Measurements from ENCODE around the gene FSTL4.
"Not testable (repeated sequence)": the region's sequence is repeated elsewhere in the genome, so short reads cannot be mapped to it uniquely, and the experiment has no call there.

Gene FSTL4

GRCh38 chr5:133195250-133195649 lies 417.1 kb downstream of the FSTL4 start:
- DNase-seq (no peak), ATAC-seq (no peak)
- H3K36me3 Mint-ChIP-seq (ENCODE audit: low read depth) = no peaks in the 10 kb centered on the region
- H3K9me3 Mint-ChIP-seq = no peaks in the 10 kb centered on the region
- H3K4me1 Mint-ChIP-seq = no peaks in the 10 kb centered on the region
- H3K27ac Mint-ChIP-seq = no peak overlapping the region
- no peak overlapping the region for H3K4me3 Mint-ChIP-seq
- peaks cover 3% of the 10 kb centered on the region for H3K27me3 Mint-ChIP-seq

GRCh38 chr5:133193794-133194193 lies 418.5 kb downstream of the FSTL4 start:
- H3K27ac Mint-ChIP-seq = no peak overlapping the region
- DNase-seq (no peak), ATAC-seq (no peak)
- H3K4me3 Mint-ChIP-seq = no peak overlapping the region
- H3K9me3 Mint-ChIP-seq = no peaks in the 10 kb centered on the region
- peaks cover 3% of the 10 kb centered on the region for H3K27me3 Mint-ChIP-seq
- no peaks in the 10 kb centered on the region for H3K4me1 Mint-ChIP-seq
- no peaks in the 10 kb centered on the region for H3K36me3 Mint-ChIP-seq (ENCODE audit: low read depth)

- no peak overlapping the region for H3K27ac Mint-ChIP-seq
- H3K9me3 Mint-ChIP-seq = no peaks in the 10 kb centered on the region
- no peak for DNase-seq
- no peak for ATAC-seq
- no peaks in the 10 kb centered on the region for H3K4me1 Mint-ChIP-seq
- H3K4me3 Mint-ChIP-seq = no peak overlapping the region
- no peaks in the 10 kb centered on the region for H3K36me3 Mint-ChIP-seq (ENCODE audit: low read depth)
- H3K27me3 Mint-ChIP-seq = peaks cover 3% of the 10 kb centered on the region
Measured at GRCh38 chr5:133192716-133193115, 419.6 kb downstream of the FSTL4 start.

GRCh38 chr5:133189881-133190280 lies 422.5 kb downstream of the FSTL4 start:
- no peaks in the 10 kb centered on the region for H3K4me1 Mint-ChIP-seq
- no peak for ATAC-seq
- DNase-seq = no peak
- no peak overlapping the region for H3K4me3 Mint-ChIP-seq
- no peaks in the 10 kb centered on the region for H3K27me3 Mint-ChIP-seq
- no peaks in the 10 kb centered on the region for H3K36me3 Mint-ChIP-seq (ENCODE audit: low read depth)
- H3K9me3 Mint-ChIP-seq = no peaks in the 10 kb centered on the region
- no peak overlapping the region for H3K27ac Mint-ChIP-seq

- Mint-ChIP-seq H3K27ac (no peak overlapping the region), H3K9me3 (peaks cover 3% of the 10 kb centered on the region), H3K27me3 (peaks cover 2% of the 10 kb centered on the region), H3K4me1 (no peaks in the 10 kb centered on the region), H3K4me3 (no peak overlapping the region), H3K36me3 (ENCODE audit: low read depth) (peaks cover 1% of the 10 kb centered on the region)
- ATAC-seq (no peak), DNase-seq (no peak)
Measured at GRCh38 chr5:133179405-133179804, 432.9 kb downstream of the FSTL4 start.

- not testable (repeated sequence) for H3K36me3 Mint-ChIP-seq (ENCODE audit: low read depth); H3K27ac Mint-ChIP-seq; ATAC-seq; H3K27me3 Mint-ChIP-seq
- Mint-ChIP-seq H3K4me3 (peak overlapping the region; percentile 16), H3K9me3 (peaks cover 11% of the 10 kb centered on the region), H3K4me1 (peaks cover 17% of the 10 kb centered on the region)
- peak; percentile 27 for DNase-seq
Measured at GRCh38 chr5:133170756-133171387, 441.5 kb downstream of the FSTL4 start.

GRCh38 chr5:133164759-133165158 lies 447.6 kb downstream of the FSTL4 start:
- H3K9me3 Mint-ChIP-seq = peaks cover 8% of the 10 kb centered on the region
- DNase-seq (no peak), ATAC-seq (no peak)
- H3K27ac Mint-ChIP-seq = no peak overlapping the region
- peaks cover 4% of the 10 kb centered on the region for H3K36me3 Mint-ChIP-seq (ENCODE audit: low read depth)
- H3K4me3 Mint-ChIP-seq = no peak overlapping the region
- H3K4me1 Mint-ChIP-seq = peaks cover 13% of the 10 kb centered on the region
- H3K27me3 Mint-ChIP-seq = no peaks in the 10 kb centered on the region

GRCh38 chr5:133163839-133164238 lies 448.5 kb downstream of the FSTL4 start:
- DNase-seq = no peak
- Mint-ChIP-seq H3K27me3 (no peaks in the 10 kb centered on the region), H3K27ac (no peak overlapping the region), H3K4me1 (peaks cover 12% of the 10 kb centered on the region), H3K36me3 (ENCODE audit: low read depth) (no peaks in the 10 kb centered on the region), H3K9me3 (peaks cover under 1% of the 10 kb centered on the region), H3K4me3 (no peak overlapping the region)
- no peak for ATAC-seq

- no peak overlapping the region for H3K4me3 Mint-ChIP-seq
- DNase-seq (no peak), ATAC-seq (no peak)
- no peak overlapping the region for H3K27ac Mint-ChIP-seq
- no peaks in the 10 kb centered on the region for H3K36me3 Mint-ChIP-seq (ENCODE audit: low read depth)
- peaks cover 8% of the 10 kb centered on the region for H3K4me1 Mint-ChIP-seq
- H3K9me3 Mint-ChIP-seq = no peaks in the 10 kb centered on the region
- H3K27me3 Mint-ChIP-seq = no peaks in the 10 kb centered on the region
Measured at GRCh38 chr5:133159543-133159942, 452.8 kb downstream of the FSTL4 start.

- Mint-ChIP-seq H3K27me3 (no peaks in the 10 kb centered on the region), H3K4me3 (no peak overlapping the region), H3K9me3 (no peaks in the 10 kb centered on the region), H3K27ac (no peak overlapping the region), H3K36me3 (ENCODE audit: low read depth) (no peaks in the 10 kb centered on the region), H3K4me1 (peaks cover 8% of the 10 kb centered on the region)
- no peak for DNase-seq
- ATAC-seq = no peak
Measured at GRCh38 chr5:133155326-133155969, 456.9 kb downstream of the FSTL4 start.

- Mint-ChIP-seq H3K27ac (no peak overlapping the region), H3K36me3 (ENCODE audit: low read depth) (no peaks in the 10 kb centered on the region), H3K4me1 (no peaks in the 10 kb centered on the region), H3K27me3 (no peaks in the 10 kb centered on the region), H3K4me3 (no peak overlapping the region), H3K9me3 (no peaks in the 10 kb centered on the region)
- DNase-seq (no peak), ATAC-seq (no peak)
Measured at GRCh38 chr5:133154274-133155075, 457.9 kb downstream of the FSTL4 start.

- H3K27ac Mint-ChIP-seq = no peak overlapping the region
- no peak for ATAC-seq
- H3K27me3 Mint-ChIP-seq = no peaks in the 10 kb centered on the region
- H3K36me3 Mint-ChIP-seq (ENCODE audit: low read depth) = no peaks in the 10 kb centered on the region
- no peak for DNase-seq
- no peak overlapping the region for H3K4me3 Mint-ChIP-seq
- H3K9me3 Mint-ChIP-seq = no peaks in the 10 kb centered on the region
- peaks cover 10% of the 10 kb centered on the region for H3K4me1 Mint-ChIP-seq
Measured at GRCh38 chr5:133150909-133151544, 461.3 kb downstream of the FSTL4 start.

- H3K27ac Mint-ChIP-seq = no peak overlapping the region
- H3K36me3 Mint-ChIP-seq (ENCODE audit: low read depth) = no peaks in the 10 kb centered on the region
- no peaks in the 10 kb centered on the region for H3K27me3 Mint-ChIP-seq
- no peak overlapping the region for H3K4me3 Mint-ChIP-seq
- no peak for ATAC-seq
- peaks cover 3% of the 10 kb centered on the region for H3K9me3 Mint-ChIP-seq
- H3K4me1 Mint-ChIP-seq = peaks cover 10% of the 10 kb centered on the region
- no peak for DNase-seq
Measured at GRCh38 chr5:133149345-133149744, 463.0 kb downstream of the FSTL4 start.

- no peak overlapping the region for H3K27ac Mint-ChIP-seq
- H3K4me1 Mint-ChIP-seq = peaks cover 10% of the 10 kb centered on the region
- ATAC-seq (no peak), DNase-seq (no peak)
- H3K36me3 Mint-ChIP-seq (ENCODE audit: low read depth) = no peaks in the 10 kb centered on the region
- no peaks in the 10 kb centered on the region for H3K27me3 Mint-ChIP-seq
- no peak overlapping the region for H3K4me3 Mint-ChIP-seq
- H3K9me3 Mint-ChIP-seq = peaks cover 11% of the 10 kb centered on the region
Measured at GRCh38 chr5:133147815-133148567, 464.4 kb downstream of the FSTL4 start.
